Measurements from ENCODE around the gene GRIN2A. TPM values are rescaled to one million over a fixed set of nuclear protein-coding genes. Genes with fewer than 3 reads are reported as not detected.

The GRIN2A gene
- total and polyA plus RNA-seq, 2 donors (not counting 3 experiments of a cell fraction or from before 2014, with no cell fraction given), result not detected

GRCh38 chr16:9778849-9779248 lies 403.4 kb downstream of the GRIN2A start:
- Histone ChIP-seq H3K9me3 (replicated peaks; ENCODE audit: control insufficient read depth, insufficient read depth, low read length) (no peaks in the 10 kb centered on the region), H3K79me2 (ENCODE audit: control insufficient read depth, insufficient read depth, low read length) (no peaks in the 10 kb centered on the region), H4K20me1 (replicated peaks; ENCODE audit: control insufficient read depth, extremely low read depth, insufficient read depth, low read length) (no peaks in the 10 kb centered on the region), H3K27me3 (ENCODE audit: control insufficient read depth in 2 of 2, insufficient read depth in 2 of 2, low read length in 2 of 2) (no peaks in the 10 kb centered on the region), H3K4me1 (ENCODE audit: control insufficient read depth, extremely low read depth, insufficient read depth, low read length) (no peaks in the 10 kb centered on the region), H3K9ac (replicated peaks; ENCODE audit: extremely low read depth, insufficient read depth, low read length) (no peak overlapping the region), H2AFZ (ENCODE audit: low read depth, low read length) (no peak overlapping the region), H3K36me3 (ENCODE audit: control insufficient read depth in 2 of 2, extremely low read depth in 1 of 2, insufficient read depth in 2 of 2, low read length in 2 of 2) (no peaks in the 10 kb centered on the region), H3K4me2 (ENCODE audit: insufficient read depth, low read length) (no peak overlapping the region), H3K9me1 (replicated peaks; ENCODE audit: control insufficient read depth, extremely low read depth, insufficient read depth, low read length) (peaks cover 3% of the 10 kb centered on the region), H3K27ac (ENCODE audit: insufficient read depth, low read depth, low read length) (no peak overlapping the region), H3K4me3 (replicated peaks in 1 of 3; ENCODE audit: insufficient read depth in 1 of 3, low read depth in 1 of 3, low read length in 3 of 3) (no peak overlapping the region)
- CTCF ChIA-PET, result no interaction called here
- no TSS peak for BruUV-seq (replicated peaks)
- dilution Hi-C loops (cut with MboI; ENCODE audit: extremely low pct_ligation_motif_present, low sequenced_read_pairs) (no loop called here), intact Hi-C loops (cut with micrococcal nuclease) (no loop called here)
- TF ChIP-seq MYC (IDR thresholded peaks at IDR 0.05; ENCODE audit: low read depth, low read length) (no peak), MAX (IDR thresholded peaks at IDR 0.05; ENCODE audit: insufficient read depth, insufficient read length) (no peak), CTCF (IDR thresholded peaks at IDR 0.05; ENCODE audit: extremely low read depth in 1 of 2, insufficient read depth in 1 of 2, low read depth in 1 of 2, low read length in 2 of 2) (no peak), POLR2AphosphoS5 (IDR thresholded peaks at IDR 0.05; ENCODE audit: insufficient read depth, low read depth, low read length) (no peak), EZH2 (IDR thresholded peaks at IDR 0.05; ENCODE audit: borderline replicate concordance, low read depth, low read length, severe bottlenecking) (no peak), GATA2 (IDR thresholded peaks at IDR 0.05; ENCODE audit: insufficient read depth, insufficient read length, low read depth, low read length) (no peak), JUN (IDR thresholded peaks at IDR 0.05; ENCODE audit: borderline replicate concordance, insufficient read depth, insufficient read length, low read depth) (no peak), FOS (IDR thresholded peaks at IDR 0.05; ENCODE audit: borderline replicate concordance, insufficient read depth, low read length) (no peak), POLR2A (IDR thresholded peaks at IDR 0.05; ENCODE audit: low read depth, low read length) (no peak)
- POLR2A ChIA-PET, result no interaction called here
- DNase-seq (ENCODE audit: low read depth, low spot score) (no peak), FAIRE-seq (no peak)
